ENCODE data around the gene IL18R1. TPM values are rescaled to one million over a fixed set of nuclear protein-coding genes. Genes with fewer than 3 reads are reported as not detected.
A peak's percentile ranks its signal among the peaks of the same experiment; 100 is the strongest.

Gene IL18R1
- total and polyA plus RNA-seq, 9 of the 15 experiments (the other 6 are each of a cell fraction or from before 2014, with no cell fraction given): 0.55 to 10.0 (median 2.5) TPM

DNA sequence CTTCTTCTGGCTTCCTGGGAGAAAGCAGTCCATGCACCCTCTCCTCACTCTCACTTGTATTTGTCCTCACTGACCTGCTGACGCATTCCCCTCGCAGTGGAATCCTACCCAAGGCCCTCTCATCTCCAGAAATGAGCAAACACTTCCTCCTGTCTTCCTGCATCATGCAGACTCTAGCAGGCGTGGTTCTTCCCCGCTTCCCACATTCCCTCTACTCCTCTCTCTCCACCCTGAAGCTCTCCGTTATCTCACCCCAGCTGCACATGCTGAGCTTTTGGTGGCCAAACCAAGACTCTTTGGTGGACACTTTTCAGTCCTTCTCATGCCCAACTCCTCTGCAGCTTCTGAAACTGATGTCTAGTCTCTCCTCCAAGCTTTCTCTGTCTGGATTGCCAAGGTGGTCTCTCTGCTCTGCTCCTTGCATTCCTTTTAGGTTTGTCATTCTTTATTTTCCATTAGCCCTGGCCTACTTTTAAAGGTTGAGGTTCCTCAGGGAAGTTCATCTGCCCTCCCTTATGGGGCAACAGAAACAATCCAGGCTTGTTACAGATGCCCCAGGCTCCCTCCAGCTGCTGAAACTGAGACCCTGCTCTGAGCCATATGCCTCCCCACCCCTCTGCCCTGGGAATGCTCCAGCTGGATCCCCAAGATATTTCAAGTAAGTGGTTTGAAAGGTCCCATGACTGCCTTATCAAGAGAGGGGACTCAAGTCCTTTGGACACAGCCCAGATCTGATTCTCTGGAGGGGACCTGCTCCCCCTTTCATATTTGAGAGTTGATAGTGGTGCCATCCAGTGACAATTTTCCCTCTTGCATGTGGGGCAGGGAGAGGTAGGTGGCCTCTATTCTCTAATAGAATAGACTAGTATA is 66.5 kb downstream of the IL18R1 start (continued):
- TF ChIP-seq NFE2 (IDR thresholded peaks at IDR 0.05; ENCODE audit: low read depth) (0 out of 2 replicates have a peak, but pooled peaks have one; percentile 9), ZNF121 (CRISPR knock-in tag; conservative IDR thresholded peaks at IDR 0.05) (no peak), EP300 (IDR thresholded peaks at IDR 0.05; ENCODE audit: low read length) (peak; percentile 89), EWSR1 (IDR thresholded peaks at IDR 0.05; ENCODE audit: borderline replicate concordance, low read depth, partially characterized antibody) (no peak), ZFPM2 (CRISPR knock-in tag; IDR thresholded peaks at IDR 0.05) (no peak), KLF16 (IDR thresholded peaks at IDR 0.05) (peak; percentile 78; the same call in 1 of the 2 replicates), CCNT2 (IDR thresholded peaks at IDR 0.05; ENCODE audit: borderline replicate concordance, extremely low read depth, insufficient read length, low read depth, low read length) (peak; percentile 77), SP1 (CRISPR knock-in tag; IDR thresholded peaks at IDR 0.05) (0 out of 2 replicates have a peak, but pooled peaks have one; percentile 22), NCOA2 (IDR thresholded peaks at IDR 0.05; ENCODE audit: partially characterized antibody in 2 of 2) (no peak), ELF4 (CRISPR knock-in tag; IDR thresholded peaks at IDR 0.05) (peak; percentile 81), ZKSCAN8 (CRISPR knock-in tag; IDR thresholded peaks at IDR 0.05) (peak; percentile 55; the same call in 1 of the 2 replicates)
- TF ChIP-seq, protein P1, sequence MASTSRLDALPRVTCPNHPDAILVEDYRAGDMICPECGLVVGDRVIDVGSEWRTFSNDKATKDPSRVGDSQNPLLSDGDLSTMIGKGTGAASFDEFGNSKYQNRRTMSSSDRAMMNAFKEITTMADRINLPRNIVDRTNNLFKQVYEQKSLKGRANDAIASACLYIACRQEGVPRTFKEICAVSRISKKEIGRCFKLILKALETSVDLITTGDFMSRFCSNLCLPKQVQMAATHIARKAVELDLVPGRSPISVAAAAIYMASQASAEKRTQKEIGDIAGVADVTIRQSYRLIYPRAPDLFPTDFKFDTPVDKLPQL (IDR thresholded peaks at IDR 0.05; ENCODE audit: extremely low read depth, insufficient read length): no peak
- TF ChIP-seq, protein P2, sequence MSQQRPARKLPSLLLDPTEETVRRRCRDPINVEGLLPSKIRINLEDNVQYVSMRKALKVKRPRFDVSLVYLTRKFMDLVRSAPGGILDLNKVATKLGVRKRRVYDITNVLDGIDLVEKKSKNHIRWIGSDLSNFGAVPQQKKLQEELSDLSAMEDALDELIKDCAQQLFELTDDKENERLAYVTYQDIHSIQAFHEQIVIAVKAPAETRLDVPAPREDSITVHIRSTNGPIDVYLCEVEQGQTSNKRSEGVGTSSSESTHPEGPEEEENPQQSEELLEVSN (IDR thresholded peaks at IDR 0.05; ENCODE audit: borderline replicate concordance in 1 of 2, extremely low read depth in 1 of 2, insufficient read depth in 1 of 2, insufficient read length in 1 of 2, low read depth in 1 of 2, low read length in 1 of 2, poor library complexity in 1 of 2, severe bottlenecking in 1 of 2): peak in 1 of 2 experiments; percentile 43
- TF ChIP-seq, protein P3, sequence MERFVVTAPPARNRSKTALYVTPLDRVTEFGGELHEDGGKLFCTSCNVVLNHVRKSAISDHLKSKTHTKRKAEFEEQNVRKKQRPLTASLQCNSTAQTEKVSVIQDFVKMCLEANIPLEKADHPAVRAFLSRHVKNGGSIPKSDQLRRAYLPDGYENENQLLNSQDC (CRISPR knock-in tag; IDR thresholded peaks at IDR 0.05): no peak
- TF ChIP-seq, protein P4, sequence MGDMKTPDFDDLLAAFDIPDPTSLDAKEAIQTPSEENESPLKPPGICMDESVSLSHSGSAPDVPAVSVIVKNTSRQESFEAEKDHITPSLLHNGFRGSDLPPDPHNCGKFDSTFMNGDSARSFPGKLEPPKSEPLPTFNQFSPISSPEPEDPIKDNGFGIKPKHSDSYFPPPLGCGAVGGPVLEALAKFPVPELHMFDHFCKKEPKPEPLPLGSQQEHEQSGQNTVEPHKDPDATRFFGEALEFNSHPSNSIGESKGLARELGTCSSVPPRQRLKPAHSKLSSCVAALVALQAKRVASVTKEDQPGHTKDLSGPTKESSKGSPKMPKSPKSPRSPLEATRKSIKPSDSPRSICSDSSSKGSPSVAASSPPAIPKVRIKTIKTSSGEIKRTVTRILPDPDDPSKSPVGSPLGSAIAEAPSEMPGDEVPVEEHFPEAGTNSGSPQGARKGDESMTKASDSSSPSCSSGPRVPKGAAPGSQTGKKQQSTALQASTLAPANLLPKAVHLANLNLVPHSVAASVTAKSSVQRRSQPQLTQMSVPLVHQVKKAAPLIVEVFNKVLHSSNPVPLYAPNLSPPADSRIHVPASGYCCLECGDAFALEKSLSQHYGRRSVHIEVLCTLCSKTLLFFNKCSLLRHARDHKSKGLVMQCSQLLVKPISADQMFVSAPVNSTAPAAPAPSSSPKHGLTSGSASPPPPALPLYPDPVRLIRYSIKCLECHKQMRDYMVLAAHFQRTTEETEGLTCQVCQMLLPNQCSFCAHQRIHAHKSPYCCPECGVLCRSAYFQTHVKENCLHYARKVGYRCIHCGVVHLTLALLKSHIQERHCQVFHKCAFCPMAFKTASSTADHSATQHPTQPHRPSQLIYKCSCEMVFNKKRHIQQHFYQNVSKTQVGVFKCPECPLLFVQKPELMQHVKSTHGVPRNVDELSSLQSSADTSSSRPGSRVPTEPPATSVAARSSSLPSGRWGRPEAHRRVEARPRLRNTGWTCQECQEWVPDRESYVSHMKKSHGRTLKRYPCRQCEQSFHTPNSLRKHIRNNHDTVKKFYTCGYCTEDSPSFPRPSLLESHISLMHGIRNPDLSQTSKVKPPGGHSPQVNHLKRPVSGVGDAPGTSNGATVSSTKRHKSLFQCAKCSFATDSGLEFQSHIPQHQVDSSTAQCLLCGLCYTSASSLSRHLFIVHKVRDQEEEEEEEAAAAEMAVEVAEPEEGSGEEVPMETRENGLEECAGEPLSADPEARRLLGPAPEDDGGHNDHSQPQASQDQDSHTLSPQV (IDR thresholded peaks at IDR 0.05): peak; percentile 53; the same call in 1 of the 2 replicates
- TF ChIP-seq, protein P5, sequence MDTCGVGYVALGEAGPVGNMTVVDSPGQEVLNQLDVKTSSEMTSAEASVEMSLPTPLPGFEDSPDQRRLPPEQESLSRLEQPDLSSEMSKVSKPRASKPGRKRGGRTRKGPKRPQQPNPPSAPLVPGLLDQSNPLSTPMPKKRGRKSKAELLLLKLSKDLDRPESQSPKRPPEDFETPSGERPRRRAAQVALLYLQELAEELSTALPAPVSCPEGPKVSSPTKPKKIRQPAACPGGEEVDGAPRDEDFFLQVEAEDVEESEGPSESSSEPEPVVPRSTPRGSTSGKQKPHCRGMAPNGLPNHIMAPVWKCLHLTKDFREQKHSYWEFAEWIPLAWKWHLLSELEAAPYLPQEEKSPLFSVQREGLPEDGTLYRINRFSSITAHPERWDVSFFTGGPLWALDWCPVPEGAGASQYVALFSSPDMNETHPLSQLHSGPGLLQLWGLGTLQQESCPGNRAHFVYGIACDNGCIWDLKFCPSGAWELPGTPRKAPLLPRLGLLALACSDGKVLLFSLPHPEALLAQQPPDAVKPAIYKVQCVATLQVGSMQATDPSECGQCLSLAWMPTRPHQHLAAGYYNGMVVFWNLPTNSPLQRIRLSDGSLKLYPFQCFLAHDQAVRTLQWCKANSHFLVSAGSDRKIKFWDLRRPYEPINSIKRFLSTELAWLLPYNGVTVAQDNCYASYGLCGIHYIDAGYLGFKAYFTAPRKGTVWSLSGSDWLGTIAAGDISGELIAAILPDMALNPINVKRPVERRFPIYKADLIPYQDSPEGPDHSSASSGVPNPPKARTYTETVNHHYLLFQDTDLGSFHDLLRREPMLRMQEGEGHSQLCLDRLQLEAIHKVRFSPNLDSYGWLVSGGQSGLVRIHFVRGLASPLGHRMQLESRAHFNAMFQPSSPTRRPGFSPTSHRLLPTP (IDR thresholded peaks at IDR 0.05; ENCODE audit: borderline replicate concordance, extremely low read depth, insufficient read length): no peak

Measured in K562 (cell line).